Caco-2 (cell line): Measurements from ENCODE around the gene MAPRE2. TPM values are rescaled to one million over a fixed set of nuclear protein-coding genes. Genes with fewer than 3 reads are reported as not detected.

Source experiments
- BruUV-seq: library from RNA; stranded (reverse); fragments of 400-500 nt; replicated peaks from 2 replicates; lab custom pipeline; 2021; lab: Mats Ljungman, UMichigan
- CTCF ChIA-PET: fragments of 300-600 bp; sonication (Branson Sonifier 250); formaldehyde crosslinking; loops from one replicate; lab custom pipeline; 2022; ENCODE audit warnings: antibody characterized with exemption; lab: Charles Lee
- POLR2A ChIA-PET: fragments of 300-600 bp; sonication (Branson Sonifier 250); formaldehyde crosslinking; loops from one replicate; lab custom pipeline; 2022; ENCODE audit warnings: antibody characterized with exemption; lab: Charles Lee
- DNase-seq, 2 experiments: peaks; one replicate each; pipeline versions ENCODE4 v3.0.0 to v3.0.0-alpha.2; 2020 to 2022
- H3K27me3 ChIP-seq: replicated peaks from 2 replicates; pipeline ENCODE4 v1.6.0; 2011; ENCODE audit warnings: low read length; ENCODE audit not compliant: control insufficient read depth, insufficient read depth
- H3K36me3 ChIP-seq: 2 replicates; pipeline ENCODE4 v1.5.1; 2011; ENCODE audit warnings: low read length; ENCODE audit not compliant: control insufficient read depth, insufficient read depth
- H3K4me1 ChIP-seq: fragments of 250-450 bp; sonication (Bioruptor Pico); 2 replicates; pipeline ENCODE4 v1.5.1; 2020; ENCODE audit warnings: mild to moderate bottlenecking
- H3K4me3 ChIP-seq: 2 replicates; pipeline ENCODE4 v1.5.1; 2011; ENCODE audit warnings: low read depth, mild to moderate bottlenecking, control low read depth, low read length
- H3K9me3 ChIP-seq: fragments of 250-450 bp; sonication (Bioruptor Pico); 2 replicates; pipeline ENCODE4 v1.5.1; 2020; ENCODE audit warnings: mild to moderate bottlenecking, moderate library complexity
- H3K27ac Mint-ChIP-seq: one replicate; pipeline ENCODE4 v1.8.0; 2022; ENCODE audit warnings: mixed read lengths; ENCODE audit not compliant: unreplicated experiment
- H3K27me3 Mint-ChIP-seq: one replicate; pipeline ENCODE4 v1.8.0; 2022; ENCODE audit warnings: mixed read lengths; ENCODE audit not compliant: insufficient read depth, unreplicated experiment
- H3K36me3 Mint-ChIP-seq: one replicate; pipeline ENCODE4 v1.8.0; 2022; ENCODE audit warnings: mild to moderate bottlenecking, mixed read lengths; ENCODE audit not compliant: insufficient read depth, unreplicated experiment
- H3K4me1 Mint-ChIP-seq: one replicate; pipeline ENCODE4 v1.8.0; 2022; ENCODE audit warnings: low read depth, mixed read lengths; ENCODE audit not compliant: unreplicated experiment
- H3K4me3 Mint-ChIP-seq: one replicate; pipeline ENCODE4 v1.8.0; 2022; ENCODE audit warnings: mild to moderate bottlenecking, moderate library complexity, mixed read lengths; ENCODE audit not compliant: unreplicated experiment
- H3K9me3 Mint-ChIP-seq: one replicate; pipeline ENCODE4 v1.8.0; 2022; ENCODE audit warnings: mixed read lengths; ENCODE audit not compliant: unreplicated experiment
- CTCF ChIP-seq, 2 experiments: fragments of 200-600 bp in 1 of 2; IDR thresholded peaks; 1 replicate in 1 of 2; 2 replicates in 1 of 2; pipeline versions ENCODE4 v1.5.1 to v1.8.0; 2011 to 2022; ENCODE audit warnings: antibody characterized with exemption in 1 of 2, control low read depth in 1 of 2, inconsistent platforms in 1 of 2, low read depth in 1 of 2, low read length in 1 of 2, mild to moderate bottlenecking in 1 of 2, moderate library complexity in 1 of 2; ENCODE audit not compliant: insufficient read depth in 1 of 2, severe bottlenecking in 1 of 2, unreplicated experiment in 1 of 2
- intact Hi-C: fragments of 100-400 bp; cut with micrococcal nuclease; formaldehyde crosslinking; loops from one replicate; pipeline ENCODE4 v1.10.0; 2022; ENCODE audit not compliant: unreplicated experiment
- total RNA-seq: library from RNA; stranded (reverse); gene quantifications from 2 replicates; pipeline ENCODE4 v1.2.3, GENCODE V29; 2022

Gene MAPRE2
- total RNA-seq, 1 experiment from 2014 or later, result 9.3 TPM

- POLR2A ChIA-PET, result no interaction called here
- H3K4me1 Mint-ChIP-seq, result no peaks in the 10 kb centered on the region
- H3K36me3 Mint-ChIP-seq, result no peaks in the 10 kb centered on the region
- Histone ChIP-seq H3K9me3 (no peaks in the 10 kb centered on the region), H3K36me3 (no peaks in the 10 kb centered on the region), H3K4me1 (no peaks in the 10 kb centered on the region), H3K27me3 (no peaks in the 10 kb centered on the region), H3K4me3 (no peak overlapping the region)
- DNase-seq, result no peak
- no peaks in the 10 kb centered on the region for H3K9me3 Mint-ChIP-seq
- no peak overlapping the region for H3K4me3 Mint-ChIP-seq
- CTCF ChIA-PET, result no interaction called here
- H3K27me3 Mint-ChIP-seq, result no peaks in the 10 kb centered on the region
- intact Hi-C loops, result no loop called here
- H3K27ac Mint-ChIP-seq, result no peak overlapping the region
- TF ChIP-seq CTCF (IDR thresholded peaks at IDR 0.05; ENCODE audit: insufficient read depth in 1 of 2, low read depth in 1 of 2, low read length in 1 of 2, severe bottlenecking in 1 of 2, unreplicated experiment in 1 of 2), result no peak
- BruUV-seq, result no TSS peak
Measured at GRCh38 chr18:35010156-35010555, 31.1 kb upstream of the MAPRE2 start.

GRCh38 chr18:35010993-35011392 is 30.2 kb upstream of the MAPRE2 start:
- Mint-ChIP-seq H3K27ac (no peak overlapping the region), H3K36me3 (no peaks in the 10 kb centered on the region), H3K4me1 (no peaks in the 10 kb centered on the region), H3K27me3 (no peaks in the 10 kb centered on the region), H3K4me3 (no peak overlapping the region), H3K9me3 (no peaks in the 10 kb centered on the region)
- Histone ChIP-seq H3K27me3 (no peaks in the 10 kb centered on the region), H3K4me1 (no peaks in the 10 kb centered on the region), H3K4me3 (no peak overlapping the region), H3K9me3 (no peaks in the 10 kb centered on the region), H3K36me3 (no peaks in the 10 kb centered on the region)
- no peak for DNase-seq
- ChIA-PET POLR2A (no interaction called here), CTCF (no interaction called here)
- TF ChIP-seq CTCF (IDR thresholded peaks at IDR 0.05; ENCODE audit: insufficient read depth in 1 of 2, low read depth in 1 of 2, low read length in 1 of 2, severe bottlenecking in 1 of 2, unreplicated experiment in 1 of 2), result no peak
- intact Hi-C loops, result no loop called here
- BruUV-seq, result no TSS peak

DNA sequence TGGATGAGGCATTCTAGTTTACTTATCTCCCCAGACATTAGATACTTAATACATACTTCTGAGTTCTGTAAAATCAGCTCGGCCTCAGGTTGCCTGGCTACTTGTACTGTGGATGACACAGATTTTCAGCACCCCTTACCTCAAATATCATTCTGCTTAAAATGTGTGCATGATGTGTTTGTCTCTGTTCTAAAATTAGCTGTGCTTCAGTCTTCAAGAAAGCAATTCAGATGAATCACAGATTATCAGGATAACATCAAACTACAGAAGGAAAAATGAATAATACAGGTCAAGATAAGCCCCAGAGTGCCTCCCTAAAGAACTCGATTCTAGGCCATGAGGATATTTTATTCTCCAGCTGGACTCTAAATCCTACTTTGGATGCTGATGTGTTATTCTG is 21.3 kb upstream of the MAPRE2 start:
- Mint-ChIP-seq H3K27ac (no peak overlapping the region), H3K4me3 (no peak overlapping the region), H3K4me1 (no peaks in the 10 kb centered on the region), H3K27me3 (no peaks in the 10 kb centered on the region), H3K36me3 (no peaks in the 10 kb centered on the region), H3K9me3 (no peaks in the 10 kb centered on the region)
- no peaks in the 10 kb centered on the region for H3K27me3 ChIP-seq
- H3K4me3 ChIP-seq, result no peak overlapping the region
- no TSS peak for BruUV-seq
- no peaks in the 10 kb centered on the region for H3K4me1 ChIP-seq
- no peaks in the 10 kb centered on the region for H3K36me3 ChIP-seq
- ChIA-PET POLR2A (no interaction called here), CTCF (interaction anchor here (0.6 kb wide), 1 partner anchor 11 kb away, joined by 4 read pairs; no protein-coding TSS in a partner anchor)
- TF ChIP-seq CTCF (IDR thresholded peaks at IDR 0.05; ENCODE audit: insufficient read depth in 1 of 2, low read depth in 1 of 2, low read length in 1 of 2, severe bottlenecking in 1 of 2, unreplicated experiment in 1 of 2), result no peak
- no peak for DNase-seq
- H3K9me3 ChIP-seq, result no peaks in the 10 kb centered on the region
- intact Hi-C loops, result no loop called here
